Neural cell (in vitro differentiated cells): ENCODE data around the gene RYR1.

Experiments
- EP300 ChIP-seq: fragments of 450-650 bp; conservative IDR thresholded peaks from 2 replicates; pipeline ENCODE4 v1.6.1; 2014; ENCODE audit warnings: antibody characterized with exemption, mild to moderate bottlenecking, moderate library complexity; ENCODE audit not compliant: poor library complexity, severe bottlenecking
- POLR2AphosphoS5 ChIP-seq: IDR thresholded peaks from 2 replicates; pipeline ENCODE4 v1.6.1; 2012
- TAF1 ChIP-seq: IDR thresholded peaks from 2 replicates; pipeline ENCODE4 v1.6.1; 2012; ENCODE audit warnings: low read depth
- TF ChIP-seq, protein P1 (sequence below): fragments of 450-650 bp; IDR thresholded peaks from 2 replicates; pipeline ENCODE4 v1.5.1; 2014; ENCODE audit warnings: antibody characterized with exemption, mild to moderate bottlenecking, moderate library complexity; ENCODE audit not compliant: poor library complexity, severe bottlenecking
- TF ChIP-seq, protein P2 (sequence below): IDR thresholded peaks from 2 replicates; pipeline ENCODE4 v1.6.1; 2012; ENCODE audit warnings: borderline replicate concordance

DNA sequence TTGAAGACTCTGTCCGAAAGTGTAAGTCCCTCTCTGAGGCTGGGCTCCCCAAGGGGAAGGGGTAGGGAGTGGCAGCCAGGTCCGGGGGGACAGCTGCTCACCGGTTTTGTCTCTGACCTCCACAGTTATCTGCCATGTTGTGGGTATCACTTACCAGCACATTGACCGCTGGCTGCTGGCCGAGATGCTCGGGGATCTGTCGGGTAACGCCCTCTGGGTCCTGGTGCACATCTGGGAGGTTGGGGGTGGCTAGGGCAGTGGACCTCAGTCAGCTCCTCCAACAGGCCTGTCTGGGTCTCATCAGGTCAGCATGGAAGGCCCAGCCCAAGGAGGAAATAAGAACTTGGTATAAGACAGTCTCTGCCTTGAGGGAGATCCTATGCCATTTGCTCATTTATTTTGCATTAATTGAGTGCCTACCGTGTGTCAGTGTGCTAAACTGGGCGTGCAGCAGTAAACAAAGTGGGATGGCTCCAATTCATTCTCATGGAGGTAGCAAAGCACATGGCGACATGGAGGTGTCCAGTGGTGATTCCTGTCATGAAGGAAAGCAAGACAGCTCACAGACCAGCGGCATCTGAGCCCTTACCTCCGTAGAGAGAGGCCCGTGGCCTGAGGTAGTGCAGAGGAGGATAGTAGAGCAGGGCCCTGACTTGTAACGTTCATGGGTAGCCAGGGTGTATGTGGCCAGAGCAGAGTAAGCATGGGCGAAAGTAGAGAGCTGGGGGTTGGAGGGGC, 199.2 kb downstream of the RYR1 start:
- TF ChIP-seq, protein P1, sequence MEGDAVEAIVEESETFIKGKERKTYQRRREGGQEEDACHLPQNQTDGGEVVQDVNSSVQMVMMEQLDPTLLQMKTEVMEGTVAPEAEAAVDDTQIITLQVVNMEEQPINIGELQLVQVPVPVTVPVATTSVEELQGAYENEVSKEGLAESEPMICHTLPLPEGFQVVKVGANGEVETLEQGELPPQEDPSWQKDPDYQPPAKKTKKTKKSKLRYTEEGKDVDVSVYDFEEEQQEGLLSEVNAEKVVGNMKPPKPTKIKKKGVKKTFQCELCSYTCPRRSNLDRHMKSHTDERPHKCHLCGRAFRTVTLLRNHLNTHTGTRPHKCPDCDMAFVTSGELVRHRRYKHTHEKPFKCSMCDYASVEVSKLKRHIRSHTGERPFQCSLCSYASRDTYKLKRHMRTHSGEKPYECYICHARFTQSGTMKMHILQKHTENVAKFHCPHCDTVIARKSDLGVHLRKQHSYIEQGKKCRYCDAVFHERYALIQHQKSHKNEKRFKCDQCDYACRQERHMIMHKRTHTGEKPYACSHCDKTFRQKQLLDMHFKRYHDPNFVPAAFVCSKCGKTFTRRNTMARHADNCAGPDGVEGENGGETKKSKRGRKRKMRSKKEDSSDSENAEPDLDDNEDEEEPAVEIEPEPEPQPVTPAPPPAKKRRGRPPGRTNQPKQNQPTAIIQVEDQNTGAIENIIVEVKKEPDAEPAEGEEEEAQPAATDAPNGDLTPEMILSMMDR, result no peak
- TF ChIP-seq POLR2AphosphoS5, result no peak
- TF ChIP-seq, protein P2, sequence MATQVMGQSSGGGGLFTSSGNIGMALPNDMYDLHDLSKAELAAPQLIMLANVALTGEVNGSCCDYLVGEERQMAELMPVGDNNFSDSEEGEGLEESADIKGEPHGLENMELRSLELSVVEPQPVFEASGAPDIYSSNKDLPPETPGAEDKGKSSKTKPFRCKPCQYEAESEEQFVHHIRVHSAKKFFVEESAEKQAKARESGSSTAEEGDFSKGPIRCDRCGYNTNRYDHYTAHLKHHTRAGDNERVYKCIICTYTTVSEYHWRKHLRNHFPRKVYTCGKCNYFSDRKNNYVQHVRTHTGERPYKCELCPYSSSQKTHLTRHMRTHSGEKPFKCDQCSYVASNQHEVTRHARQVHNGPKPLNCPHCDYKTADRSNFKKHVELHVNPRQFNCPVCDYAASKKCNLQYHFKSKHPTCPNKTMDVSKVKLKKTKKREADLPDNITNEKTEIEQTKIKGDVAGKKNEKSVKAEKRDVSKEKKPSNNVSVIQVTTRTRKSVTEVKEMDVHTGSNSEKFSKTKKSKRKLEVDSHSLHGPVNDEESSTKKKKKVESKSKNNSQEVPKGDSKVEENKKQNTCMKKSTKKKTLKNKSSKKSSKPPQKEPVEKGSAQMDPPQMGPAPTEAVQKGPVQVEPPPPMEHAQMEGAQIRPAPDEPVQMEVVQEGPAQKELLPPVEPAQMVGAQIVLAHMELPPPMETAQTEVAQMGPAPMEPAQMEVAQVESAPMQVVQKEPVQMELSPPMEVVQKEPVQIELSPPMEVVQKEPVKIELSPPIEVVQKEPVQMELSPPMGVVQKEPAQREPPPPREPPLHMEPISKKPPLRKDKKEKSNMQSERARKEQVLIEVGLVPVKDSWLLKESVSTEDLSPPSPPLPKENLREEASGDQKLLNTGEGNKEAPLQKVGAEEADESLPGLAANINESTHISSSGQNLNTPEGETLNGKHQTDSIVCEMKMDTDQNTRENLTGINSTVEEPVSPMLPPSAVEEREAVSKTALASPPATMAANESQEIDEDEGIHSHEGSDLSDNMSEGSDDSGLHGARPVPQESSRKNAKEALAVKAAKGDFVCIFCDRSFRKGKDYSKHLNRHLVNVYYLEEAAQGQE, result no peak
- TF ChIP-seq TAF1, result no peak
- no peak for TF ChIP-seq EP300
